IMR-90 (cell line): ENCODE results near the gene RBFOX2. TPM values are rescaled to one million over a fixed set of nuclear protein-coding genes. Genes with fewer than 3 reads are reported as not detected.

Source experiments
- ATAC-seq: fragments of 200-7000 bp; cut with Tn5 transposase; 2 replicates; pipeline ENCODE4 v1.9.1; 2020; ENCODE audit warnings: low read depth, mild to moderate bottlenecking, moderate library complexity
- BruUV-seq: library from RNA; stranded (reverse); fragments of 400-500 nt; replicated peaks from 2 replicates; lab custom pipeline; 2021; lab: Mats Ljungman, UMichigan
- CTCF ChIA-PET: fragments of 300-600 bp; formaldehyde crosslinking; extraction: SDS; loops from one replicate; lab custom pipeline; 2021; ENCODE audit warnings: antibody characterized with exemption; lab: Yijun Ruan, JAX
- POLR2A ChIA-PET: fragments of 300-600 bp; sonication (Branson Sonifier 250); formaldehyde crosslinking; loops from one replicate; lab custom pipeline; 2022; ENCODE audit warnings: antibody characterized with exemption; ENCODE audit not compliant: unreplicated experiment; lab: Charles Lee
- DNase-seq: peaks from one replicate; pipeline ENCODE4 v3.0.0; 2013
- H2AFZ ChIP-seq: replicated peaks from 2 replicates; pipeline ENCODE3; 2013; ENCODE audit warnings: low read length, mild to moderate bottlenecking; ENCODE audit not compliant: poor library complexity
- H2AK5ac ChIP-seq: 2 replicates; pipeline ENCODE4 v1.6.1; 2013; ENCODE audit warnings: low read depth, low read length, inconsistent platforms
- H2AK9ac ChIP-seq: replicated peaks from 2 replicates; pipeline ENCODE3; 2013; ENCODE audit warnings: mild to moderate bottlenecking, low read depth, low read length, moderate library complexity; ENCODE audit not compliant: poor library complexity
- H2BK120ac ChIP-seq: 2 replicates; pipeline ENCODE4 v1.6.1; 2013; ENCODE audit warnings: low read depth, low read length, inconsistent platforms
- H2BK15ac ChIP-seq: 3 replicates; pipeline ENCODE4 v1.6.1; 2013; ENCODE audit warnings: low read depth, low read length, inconsistent platforms
- H2BK20ac ChIP-seq: 2 replicates; pipeline ENCODE4 v1.6.1; 2013; ENCODE audit warnings: low read depth, mild to moderate bottlenecking, inconsistent platforms, low read length, moderate library complexity
- H2BK5ac ChIP-seq: 2 replicates; pipeline ENCODE4 v1.6.1; 2013; ENCODE audit warnings: mild to moderate bottlenecking, low read depth, low read length, inconsistent platforms; ENCODE audit not compliant: poor library complexity, severe bottlenecking
- H3K14ac ChIP-seq: replicated peaks from 2 replicates; pipeline ENCODE4 v1.6.1; 2013; ENCODE audit warnings: low read depth, low read length, inconsistent platforms
- H3K18ac ChIP-seq: 2 replicates; pipeline ENCODE4 v1.6.1; 2013; ENCODE audit warnings: low read depth, low read length, control low read depth
- H3K23ac ChIP-seq: 2 replicates; pipeline ENCODE4 v1.6.1; 2013; ENCODE audit warnings: low read depth, low read length, inconsistent platforms
- H3K27ac ChIP-seq: 2 replicates; pipeline ENCODE4 v1.5.1; 2013; ENCODE audit warnings: mild to moderate bottlenecking, control low read depth, low read length; ENCODE audit not compliant: insufficient read depth
- H3K27me3 ChIP-seq: 2 replicates; pipeline ENCODE4 v1.6.1; 2013; ENCODE audit warnings: low read length; ENCODE audit not compliant: control insufficient read depth, insufficient read depth
- H3K36me3 ChIP-seq: 2 replicates; pipeline ENCODE4 v1.6.1; 2013; ENCODE audit warnings: low read length, mixed read lengths; ENCODE audit not compliant: control insufficient read depth, insufficient read depth
- H3K4ac ChIP-seq: 2 replicates; pipeline ENCODE4 v1.6.1; 2013; ENCODE audit warnings: low read depth, low read length, inconsistent platforms
- H3K4me1 ChIP-seq: 2 replicates; pipeline ENCODE4 v1.6.1; 2013; ENCODE audit warnings: low read length, mixed read lengths; ENCODE audit not compliant: control insufficient read depth, insufficient read depth
- H3K4me2 ChIP-seq: 2 replicates; pipeline ENCODE4 v1.6.1; 2013; ENCODE audit warnings: low read depth, mild to moderate bottlenecking, control low read depth, low read length, moderate library complexity
- H3K4me3 ChIP-seq: 2 replicates; pipeline ENCODE4 v1.5.1; 2013; ENCODE audit warnings: low read depth, mild to moderate bottlenecking, control low read depth, low read length, moderate library complexity; ENCODE audit not compliant: insufficient read depth
- H3K56ac ChIP-seq: 2 replicates; pipeline ENCODE4 v1.6.1; 2013; ENCODE audit warnings: low read length, inconsistent platforms; ENCODE audit not compliant: insufficient read depth; ENCODE audit errors: extremely low read depth
- H3K79me1 ChIP-seq, 2 experiments: 2 replicates each; pipeline ENCODE4 v1.6.1; 2013; ENCODE audit warnings: low read length in 2 of 2, inconsistent platforms in 1 of 2, low read depth in 1 of 2
- H3K9ac ChIP-seq: 2 replicates; pipeline ENCODE4 v1.6.1; 2013; ENCODE audit warnings: low read depth, low read length, control low read depth
- H3K9me1 ChIP-seq: 2 replicates; pipeline ENCODE4 v1.6.1; 2013; ENCODE audit warnings: low read length, inconsistent platforms; ENCODE audit not compliant: insufficient read depth
- H3K9me3 ChIP-seq: 2 replicates; pipeline ENCODE4 v1.6.1; 2013; ENCODE audit warnings: low read length; ENCODE audit not compliant: control insufficient read depth, insufficient read depth
- H4K20me1 ChIP-seq: 2 replicates; pipeline ENCODE4 v1.6.1; 2013; ENCODE audit warnings: low read length, inconsistent platforms; ENCODE audit not compliant: insufficient read depth
- H4K5ac ChIP-seq: 2 replicates; pipeline ENCODE4 v1.6.1; 2013; ENCODE audit warnings: mild to moderate bottlenecking, low read depth, low read length, control low read depth
- H4K8ac ChIP-seq, 2 experiments: 2 replicates each; pipeline ENCODE4 v1.6.1; 2013; ENCODE audit warnings: low read depth in 2 of 2, low read length in 2 of 2, control low read depth in 1 of 2, inconsistent platforms in 1 of 2
- H4K91ac ChIP-seq: 2 replicates; pipeline ENCODE4 v1.6.1; 2013; ENCODE audit warnings: low read depth, low read length, inconsistent platforms; ENCODE audit not compliant: insufficient read depth
- BHLHE40 ChIP-seq: fragments of 150-350 bp; IDR thresholded peaks from 2 replicates; pipeline ENCODE4 v1.6.1; 2016; ENCODE audit warnings: mild to moderate bottlenecking, low read depth, low read length
- CEBPB ChIP-seq: IDR thresholded peaks from 2 replicates; pipeline ENCODE4 v1.6.1; 2012; ENCODE audit warnings: low read depth, low read length, improper control_type of control experiment
- CTCF ChIP-seq: conservative IDR thresholded peaks from 2 replicates; pipeline ENCODE4 v1.5.1; 2012; ENCODE audit warnings: mild to moderate bottlenecking, low read depth, low read length, improper control_type of control experiment
- MAFK ChIP-seq: IDR thresholded peaks from 2 replicates; pipeline ENCODE4 v1.6.1; 2012; ENCODE audit warnings: low read depth, low read length, improper control_type of control experiment
- MXI1 ChIP-seq: IDR thresholded peaks from 2 replicates; pipeline ENCODE4 v1.6.1; 2012; ENCODE audit warnings: low read depth, mild to moderate bottlenecking, low read length, moderate library complexity, borderline replicate concordance
- RAD21 ChIP-seq: IDR thresholded peaks from 2 replicates; pipeline ENCODE4 v1.6.1; 2012; ENCODE audit warnings: low read length, improper control_type of control experiment
- USF2 ChIP-seq: fragments of 150-350 bp; IDR thresholded peaks from 2 replicates; pipeline ENCODE4 v1.6.1; 2017; ENCODE audit warnings: mild to moderate bottlenecking, antibody characterized with exemption, low read length, low read depth
- WGBS, 2 experiments: methylation state at CpG; one replicate each; pipeline versions ENCODE4 v1.1.5 to v1.1.7; 2013; ENCODE audit warnings: missing lambda C conversion rate in 2 of 2; ENCODE audit not compliant: insufficient read length in 1 of 2; ENCODE audit errors: extremely low coverage in 2 of 2; 5-methylcytosine and 5-hydroxymethylcytosine counted together
- dilution Hi-C: fragments of 300-500 bp; cut with HindIII; formaldehyde crosslinking; loops from one replicate; pipeline ENCODE4 v1.14.3; 2018; ENCODE audit warnings: low sequenced_read_pairs; ENCODE audit not compliant: unreplicated experiment
- in situ Hi-C: fragments of 300-500 bp; cut with MboI; formaldehyde crosslinking; loops from 3 replicates; pipeline ENCODE4 v1.14.3; 2019; ENCODE audit warnings: low sequenced_read_pairs, inconsistent platforms, mixed read lengths
- intact Hi-C: fragments of 100-400 bp; cut with micrococcal nuclease; formaldehyde crosslinking; loops from 2 replicates; pipeline ENCODE4 v1.10.0; 2022
- polyA plus RNA-seq, 3 experiments: library from polyadenylated mRNA; depleted of rRNA; stranded (reverse); fragments of >200 nt; gene quantifications; 2 replicates each; pipeline ENCODE4 v1.2.3, GENCODE V29; 2012; ENCODE audit warnings: low replicate concordance in 1 of 3
- total RNA-seq: library from RNA; depleted of rRNA; stranded (reverse); fragments of >200 nt; gene quantifications from 2 replicates; pipeline ENCODE4 v1.2.3, GENCODE V29; 2012

RBFOX2 gene
- total and polyA plus RNA-seq, 2 of the 4 experiments (the other 2 are of a cell fraction) = 146 to 178 TPM

GRCh38 chr22:35782504-35782903, 246.1 kb downstream of the RBFOX2 start:
- Histone ChIP-seq H2BK5ac (no peak overlapping the region), H3K4ac (no peak overlapping the region), H3K23ac (no peak overlapping the region), H3K14ac (no peak overlapping the region), H3K4me3 (no peak overlapping the region), H2BK15ac (no peak overlapping the region), H4K91ac (no peak overlapping the region), H3K4me2 (no peak overlapping the region), H3K36me3 (peaks cover 15% of the 10 kb centered on the region), H4K8ac (no peak overlapping the region), H4K5ac (no peak overlapping the region), H4K20me1 (peaks cover 60% of the 10 kb centered on the region), H3K9me3 (no peaks in the 10 kb centered on the region), H2AFZ (no peak overlapping the region), H3K56ac (no peak overlapping the region), H2BK20ac (no peak overlapping the region), H3K27ac (no peak overlapping the region), H2BK120ac (no peak overlapping the region), H3K4me1 (peaks cover 18% of the 10 kb centered on the region), H3K79me1 (peaks cover 42 to 82% of the 10 kb centered on the region in 2 experiments), H2AK5ac (no peak overlapping the region), H3K9me1 (peaks cover 25% of the 10 kb centered on the region), H3K9ac (no peak overlapping the region), H3K27me3 (no peaks in the 10 kb centered on the region), H3K18ac (no peak overlapping the region), H2AK9ac (no peak overlapping the region)
- ChIA-PET POLR2A (no interaction called here), CTCF (interaction anchor here (0.7 kb wide), 1 partner anchor 21 kb away, joined by 3 read pairs; no protein-coding TSS in a partner anchor)
- no TSS peak for BruUV-seq
- DNase-seq = no peak
- TF ChIP-seq MXI1 (no peak), RAD21 (no peak), CEBPB (no peak), BHLHE40 (no peak), MAFK (no peak), USF2 (no peak), CTCF (no peak)
- ATAC-seq = no peak
- intact Hi-C loops = loop anchor here (5.0 kb wide), 1 partner anchor 35 kb away; no protein-coding TSS in a partner anchor
- in situ Hi-C loops = no loop called here
- dilution Hi-C loops = no loop called here
- WGBS, 2 experiments = 100% methylated on average over 4 of the region's 5 CpGs; no CpG with 5 or more reads in 1 of the 2 experiments
